Retinal pigment epithelial cell (primary cell): Measurements from ENCODE around the gene C1S.
"Not testable (repeated sequence)": the region's sequence is repeated elsewhere in the genome, so short reads cannot be mapped to it uniquely, and the experiment has no call there.

Experiments used
- DNase-seq: peaks from one replicate; pipeline ENCODE4 v3.0.0-alpha.2; 2010; ENCODE audit warnings: low read depth
- H3K4me3 ChIP-seq: 2 replicates; pipeline ENCODE4 v1.5.1; 2011; ENCODE audit warnings: mild to moderate bottlenecking, low read length, control low read depth, moderate library complexity
- TF ChIP-seq, protein P1 (sequence below): conservative IDR thresholded peaks from 2 replicates; pipeline ENCODE4 v1.5.1; 2011; ENCODE audit warnings: low read depth, low read length, control low read depth, inconsistent platforms

The C1S gene

DNA sequence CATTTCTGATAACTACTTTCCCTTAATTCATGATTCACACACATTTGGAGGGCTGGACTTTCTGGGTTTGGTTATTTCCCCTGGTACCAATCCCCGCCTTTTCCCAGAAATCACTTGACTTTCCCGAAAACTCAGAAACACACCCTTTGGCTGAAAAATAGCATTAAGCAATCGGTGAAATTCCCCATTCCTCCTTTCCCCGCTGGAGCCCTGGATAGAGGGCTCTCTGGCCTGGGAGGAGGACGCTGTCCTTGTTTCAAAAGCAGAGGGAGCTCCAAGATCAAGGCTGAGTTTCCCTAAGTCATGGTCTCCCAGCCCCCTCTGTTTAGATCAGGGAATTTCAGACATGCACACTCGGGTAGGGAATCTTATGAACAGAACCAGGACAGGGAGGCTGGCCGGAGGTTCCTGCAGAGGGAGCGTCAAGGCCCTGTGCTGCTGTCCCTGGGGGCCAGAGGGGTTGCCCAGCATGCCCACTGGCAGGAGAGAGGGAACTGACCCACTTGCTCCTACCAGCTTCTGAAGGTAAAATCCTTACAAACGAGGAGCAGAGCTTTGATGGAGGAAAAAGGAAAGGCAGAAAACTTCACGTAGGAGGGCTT, at the start of gene C1S:
C1S (plus strand) TSS at position 366 of the 602 bp plus-strand sequence. CDS start 1,195 bp downstream, outside the sequence.
- TF ChIP-seq, protein P1, sequence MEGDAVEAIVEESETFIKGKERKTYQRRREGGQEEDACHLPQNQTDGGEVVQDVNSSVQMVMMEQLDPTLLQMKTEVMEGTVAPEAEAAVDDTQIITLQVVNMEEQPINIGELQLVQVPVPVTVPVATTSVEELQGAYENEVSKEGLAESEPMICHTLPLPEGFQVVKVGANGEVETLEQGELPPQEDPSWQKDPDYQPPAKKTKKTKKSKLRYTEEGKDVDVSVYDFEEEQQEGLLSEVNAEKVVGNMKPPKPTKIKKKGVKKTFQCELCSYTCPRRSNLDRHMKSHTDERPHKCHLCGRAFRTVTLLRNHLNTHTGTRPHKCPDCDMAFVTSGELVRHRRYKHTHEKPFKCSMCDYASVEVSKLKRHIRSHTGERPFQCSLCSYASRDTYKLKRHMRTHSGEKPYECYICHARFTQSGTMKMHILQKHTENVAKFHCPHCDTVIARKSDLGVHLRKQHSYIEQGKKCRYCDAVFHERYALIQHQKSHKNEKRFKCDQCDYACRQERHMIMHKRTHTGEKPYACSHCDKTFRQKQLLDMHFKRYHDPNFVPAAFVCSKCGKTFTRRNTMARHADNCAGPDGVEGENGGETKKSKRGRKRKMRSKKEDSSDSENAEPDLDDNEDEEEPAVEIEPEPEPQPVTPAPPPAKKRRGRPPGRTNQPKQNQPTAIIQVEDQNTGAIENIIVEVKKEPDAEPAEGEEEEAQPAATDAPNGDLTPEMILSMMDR: peak; percentile 88
- H3K4me3 ChIP-seq: peak within 1 kb of the TSS; percentile 30
- peak; percentile 85 for DNase-seq

DNA sequence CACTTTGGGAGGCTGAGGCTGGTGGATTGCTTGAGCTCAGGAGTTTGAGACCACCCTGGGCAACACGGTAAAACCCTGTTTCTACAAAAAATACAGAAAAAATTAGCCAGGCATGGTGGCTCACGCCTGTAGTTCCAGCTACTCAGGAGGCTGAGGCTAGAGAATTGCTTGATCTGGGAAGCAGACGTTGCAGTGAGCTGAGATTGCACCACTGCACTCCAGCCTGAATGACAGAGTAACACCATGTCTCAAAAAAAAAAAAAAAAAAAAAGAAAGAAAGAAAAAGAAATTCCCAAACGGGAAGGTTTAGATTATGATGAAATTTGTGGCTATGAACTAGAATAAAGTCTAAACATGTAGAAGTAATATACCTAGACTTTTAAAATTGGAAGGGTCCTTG, 49.1 kb upstream of the C1S start:
- not testable (repeated sequence) for DNase-seq, H3K4me3 ChIP-seq

DNA sequence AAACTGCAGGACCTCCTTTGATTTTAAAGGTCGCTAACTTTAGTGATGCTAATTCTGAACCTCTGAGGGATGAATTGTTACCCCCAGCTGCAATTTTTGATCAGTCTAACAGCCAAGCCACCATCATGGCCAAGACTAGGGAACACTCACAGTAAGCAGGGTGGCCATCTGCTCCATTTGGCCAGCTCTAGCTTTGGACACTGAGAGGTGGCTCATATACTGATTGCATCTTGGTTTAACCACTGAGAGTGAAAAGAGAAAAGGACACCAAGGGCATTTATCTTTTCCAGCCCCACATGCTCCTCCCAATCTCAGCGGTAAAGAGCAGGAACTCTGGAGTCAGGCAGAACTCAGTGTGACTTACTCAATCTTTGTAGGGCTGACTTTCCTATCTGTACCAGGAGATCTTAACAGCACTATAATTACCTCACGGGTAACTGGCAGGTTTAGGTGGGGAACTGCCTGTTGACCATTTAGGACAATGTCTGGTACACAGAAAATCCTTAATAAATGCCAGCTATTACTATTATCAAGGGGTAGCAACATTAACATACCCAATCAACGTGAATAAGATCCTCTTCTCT, 48.4 kb upstream of the C1S start:
- DNase-seq: no peak
- TF ChIP-seq, protein P1: no peak

DNA sequence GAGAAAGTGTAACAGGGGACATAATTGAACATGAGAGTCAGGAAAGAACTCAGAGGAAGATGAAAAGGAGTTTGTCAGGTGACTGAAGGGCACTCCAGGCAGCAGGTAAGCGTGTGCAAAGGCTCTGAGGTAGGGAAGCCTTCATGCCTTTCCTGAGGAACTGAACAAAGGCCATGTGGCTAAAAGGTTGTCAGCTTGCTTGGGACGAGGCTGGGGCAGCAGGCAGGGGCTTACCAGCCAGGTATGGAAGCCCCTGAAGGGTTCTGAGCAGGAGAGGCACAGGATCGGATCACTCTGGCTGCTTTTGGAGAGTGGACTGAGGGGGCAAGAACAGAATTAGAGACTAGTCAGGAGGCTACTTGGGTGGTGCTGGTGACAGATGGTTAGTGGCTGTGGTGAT, 47.4 kb upstream of the C1S start:
- TF ChIP-seq, protein P1: no peak
- H3K4me3 ChIP-seq: no peak overlapping the region
- no peak for DNase-seq

More for the DNA sequence above, 48.4 kb upstream of the C1S start:
- no peak overlapping the region for H3K4me3 ChIP-seq

DNA sequence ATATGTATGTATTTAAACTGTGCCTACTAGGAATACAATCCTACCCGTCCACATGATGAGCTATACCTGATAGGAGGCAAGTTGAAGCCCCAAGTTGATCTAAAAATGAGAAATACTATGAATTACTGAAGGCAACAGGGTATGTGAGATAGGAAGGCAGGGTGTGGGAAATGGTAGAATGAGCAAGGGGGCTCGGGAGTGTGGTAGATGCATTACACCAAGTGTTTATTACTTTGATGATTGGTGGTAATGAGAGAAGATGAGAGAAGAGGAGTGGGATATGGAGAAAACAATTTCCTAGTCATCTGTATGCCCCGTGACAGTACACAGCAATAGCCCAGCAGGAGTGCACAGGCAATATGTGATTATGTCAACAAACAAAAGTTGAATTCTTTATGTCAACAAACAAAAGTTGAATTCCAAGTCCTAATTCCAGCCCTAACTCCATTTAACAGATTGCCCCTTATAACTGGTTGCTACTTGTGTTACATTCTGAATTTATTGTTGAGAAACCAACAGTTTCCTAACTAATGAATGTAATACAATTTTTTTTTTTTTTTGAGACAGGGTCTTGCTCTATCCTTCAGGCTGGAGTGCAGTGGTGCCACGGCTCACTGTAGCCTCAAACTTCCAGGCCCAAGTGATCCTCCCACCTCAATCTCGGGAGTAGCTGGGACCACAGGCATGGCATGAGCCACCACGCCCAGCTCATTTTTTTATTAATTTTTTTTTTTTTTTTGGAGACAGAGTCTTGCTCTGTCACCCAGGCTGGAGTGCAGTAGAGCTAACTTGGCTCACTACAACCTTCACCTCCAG, 44.8 kb upstream of the C1S start:
- TF ChIP-seq, protein P1: no peak
- no peak overlapping the region for H3K4me3 ChIP-seq
- no peak for DNase-seq

DNA sequence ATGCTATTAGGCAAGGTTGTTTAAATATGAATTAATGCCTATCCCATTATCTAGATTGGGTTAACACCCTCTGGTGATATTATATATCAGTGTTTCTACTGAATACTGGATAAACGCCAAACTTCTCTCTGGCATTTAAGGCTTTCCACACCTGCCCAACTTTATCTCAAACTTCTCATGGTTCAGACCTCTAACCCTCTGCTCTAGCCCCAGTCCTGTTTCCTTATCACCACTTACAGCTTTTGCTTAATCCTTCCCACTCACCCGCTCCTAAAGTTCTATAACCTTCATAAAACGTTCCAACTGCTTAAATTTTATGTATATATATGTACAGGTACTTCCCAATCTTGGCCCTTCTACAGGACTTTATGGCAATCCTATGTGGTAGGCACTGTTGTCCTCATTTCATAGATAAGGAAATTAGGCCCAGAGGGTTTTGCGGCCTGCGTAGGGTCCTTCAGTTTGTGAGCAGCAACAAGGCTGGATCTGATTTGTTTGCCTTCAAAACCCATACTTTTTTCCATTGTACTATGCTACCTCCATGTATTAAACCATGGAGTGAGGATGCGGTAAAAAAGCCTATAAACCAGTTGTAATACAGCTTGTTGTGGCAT, 43.5 kb upstream of the C1S start:
- DNase-seq: no peak
- peak overlapping the region; percentile 88 for H3K4me3 ChIP-seq
- TF ChIP-seq, protein P1: no peak

DNA sequence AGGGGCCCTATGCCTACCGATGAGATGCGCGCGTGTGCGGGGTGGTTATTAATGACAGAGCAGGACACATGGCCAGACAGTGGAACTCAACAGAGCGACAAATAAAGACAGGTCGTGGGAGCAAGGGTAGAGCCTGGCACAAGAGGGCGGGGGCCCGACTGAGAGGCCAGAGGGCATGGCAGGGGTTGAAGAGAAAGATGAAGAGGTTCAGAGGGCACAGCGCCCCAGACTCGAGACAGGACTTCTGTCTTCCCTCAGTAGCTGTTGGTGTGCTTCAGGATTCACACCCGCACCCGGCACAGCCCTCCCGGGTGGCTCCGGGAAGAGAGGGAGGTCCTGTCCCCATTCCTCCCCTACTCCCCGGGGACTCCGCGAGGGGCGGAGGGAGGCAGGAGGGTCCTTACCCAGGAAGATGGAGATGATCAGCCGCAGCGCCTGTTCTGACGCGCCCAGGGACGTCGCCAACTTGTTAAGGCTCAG, 42.6 kb upstream of the C1S start:
- no peak for DNase-seq
- TF ChIP-seq, protein P1: no peak
- peak overlapping the region; percentile 88 for H3K4me3 ChIP-seq
